Measurements from ENCODE around the gene MVK.

The MVK gene

DNA sequence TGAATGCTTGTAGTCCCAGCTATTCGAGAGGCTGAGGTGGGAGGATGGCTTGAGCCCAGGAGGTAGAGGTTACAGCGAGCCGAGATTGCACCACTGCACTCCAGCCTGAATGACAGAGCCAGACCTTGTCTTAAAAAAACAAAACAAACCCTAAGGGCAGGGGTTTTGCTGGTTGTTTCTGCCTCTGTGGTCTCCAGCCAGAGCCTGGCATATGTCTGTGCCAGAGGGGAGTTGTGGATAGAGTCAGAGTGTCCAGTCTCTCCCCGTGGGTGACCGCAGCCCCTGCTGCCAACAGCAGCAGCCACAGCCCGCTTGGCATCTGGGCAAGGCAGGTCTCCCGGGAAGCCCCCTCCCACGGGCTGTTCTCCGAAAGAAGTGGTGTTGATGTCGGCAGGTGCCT lies 37.6 kb downstream of the MVK start:
- no peak for DNase-seq

DNA sequence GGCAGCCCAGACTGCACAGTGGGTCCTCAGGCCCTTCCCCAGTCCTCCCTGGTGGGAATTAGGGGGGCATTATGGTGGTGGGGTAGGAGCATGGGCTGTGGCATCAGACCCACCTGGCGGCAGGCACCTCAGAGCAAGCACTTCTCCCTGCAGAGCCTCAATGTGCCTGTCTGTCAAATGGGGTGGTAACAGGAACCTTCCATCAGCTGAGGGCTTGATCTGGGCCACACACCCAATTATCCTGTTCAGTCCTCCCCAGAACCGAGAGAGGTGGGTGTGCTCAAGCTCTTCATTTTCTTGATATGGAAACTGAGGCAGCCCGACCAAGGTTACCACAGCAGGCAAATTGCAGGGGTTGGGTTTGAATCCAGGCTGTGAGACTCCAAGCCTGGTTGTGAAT lies 38.4 kb downstream of the MVK start:
- DNase-seq = no peak

DNA sequence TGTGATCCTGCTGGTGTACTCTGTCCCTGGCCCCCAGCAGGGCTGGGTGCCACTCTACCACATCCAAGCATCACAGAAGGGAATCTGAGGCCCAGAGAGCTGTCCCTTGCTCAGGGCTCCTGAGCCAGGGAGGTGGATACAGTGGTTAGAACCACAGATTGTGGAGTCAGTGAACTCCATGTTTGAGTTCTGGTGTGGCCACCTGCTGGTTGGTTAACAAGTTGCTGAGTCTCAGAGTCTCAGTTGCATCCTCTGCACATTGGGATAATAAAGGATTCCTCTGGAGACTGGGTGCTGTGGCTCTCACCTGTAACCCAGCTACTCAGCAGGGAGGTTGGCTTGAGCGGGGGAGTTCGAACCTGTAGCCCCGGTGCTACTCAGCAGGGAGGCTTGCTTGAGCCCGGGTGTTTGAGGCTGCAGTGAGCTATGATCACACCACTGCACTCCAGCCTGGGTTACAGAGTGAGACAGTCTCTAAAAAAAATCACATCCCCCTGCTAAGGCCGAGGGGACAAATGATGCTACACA lies 39.4 kb downstream of the MVK start:
- no peak for DNase-seq

DNA sequence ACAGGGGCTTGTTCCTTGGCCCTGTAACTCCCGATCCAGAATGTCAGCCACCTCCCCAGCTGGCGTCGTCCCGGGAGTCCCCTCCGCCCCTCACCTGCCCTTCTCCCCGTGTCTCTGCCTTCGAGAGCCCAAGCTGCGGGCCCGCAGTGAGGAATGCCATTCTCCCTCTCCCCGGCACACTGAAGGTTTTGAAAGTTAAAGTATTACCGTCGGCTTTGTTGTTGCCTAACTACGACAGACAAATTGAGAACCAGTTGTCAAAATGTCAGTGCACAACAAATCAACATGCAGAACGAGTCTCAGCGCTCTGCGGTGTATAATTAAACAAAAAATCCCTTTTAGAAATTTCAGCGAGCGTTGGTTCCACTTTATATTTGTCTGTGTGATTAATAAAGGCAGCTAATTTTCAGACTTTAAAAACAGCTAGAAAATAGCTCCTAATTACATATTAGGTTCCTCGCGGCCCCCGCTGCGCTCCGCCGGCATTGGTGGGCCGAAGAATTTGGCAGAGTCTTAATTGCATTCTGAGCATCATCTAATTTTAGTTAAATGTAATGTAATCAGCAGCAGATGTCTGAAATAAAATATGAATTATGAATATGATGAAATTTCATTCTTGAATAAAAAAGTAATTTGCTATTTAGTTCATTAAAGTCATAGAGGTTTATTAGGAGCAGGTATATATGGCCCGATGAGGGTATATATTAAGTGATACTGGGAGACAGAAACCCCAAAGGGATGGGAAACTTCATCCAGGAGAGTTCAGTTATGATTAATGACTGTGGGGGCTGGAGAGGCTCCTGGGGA lies 40.3 kb downstream of the MVK start:
- no peak for DNase-seq

DNA sequence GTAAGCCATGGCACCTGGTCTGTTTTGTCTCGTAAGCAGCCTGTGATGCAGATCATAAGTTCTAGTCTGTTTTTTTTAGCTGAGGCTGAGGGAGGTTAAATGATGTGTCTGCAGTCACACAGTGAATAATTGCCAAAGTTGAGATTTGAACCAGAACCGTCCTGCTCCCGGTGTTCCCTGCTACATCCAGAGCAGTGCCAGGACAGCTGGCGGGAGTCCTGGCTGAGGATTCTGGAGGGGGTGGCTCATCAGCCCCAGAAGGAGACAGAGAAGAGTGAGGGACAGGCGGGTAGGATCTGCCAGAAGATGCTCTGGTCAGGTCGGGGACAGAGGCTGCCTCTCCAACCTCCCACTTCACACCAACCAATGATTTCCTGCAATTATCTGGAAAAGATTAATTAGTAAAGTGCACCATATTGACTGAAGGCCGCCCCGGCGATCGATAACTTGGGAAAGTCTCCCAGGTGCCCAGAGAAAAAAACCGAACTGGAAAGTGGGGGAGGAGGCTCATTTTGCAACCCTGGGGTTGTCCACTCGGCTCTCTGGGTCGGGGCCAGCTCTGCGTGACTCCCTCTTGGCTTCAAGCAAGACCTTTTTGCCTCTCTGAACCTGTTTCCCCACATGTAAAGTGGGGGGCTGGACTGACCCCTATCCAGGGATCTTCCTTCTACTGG lies 42.1 kb downstream of the MVK start:
- no peak for DNase-seq

DNA sequence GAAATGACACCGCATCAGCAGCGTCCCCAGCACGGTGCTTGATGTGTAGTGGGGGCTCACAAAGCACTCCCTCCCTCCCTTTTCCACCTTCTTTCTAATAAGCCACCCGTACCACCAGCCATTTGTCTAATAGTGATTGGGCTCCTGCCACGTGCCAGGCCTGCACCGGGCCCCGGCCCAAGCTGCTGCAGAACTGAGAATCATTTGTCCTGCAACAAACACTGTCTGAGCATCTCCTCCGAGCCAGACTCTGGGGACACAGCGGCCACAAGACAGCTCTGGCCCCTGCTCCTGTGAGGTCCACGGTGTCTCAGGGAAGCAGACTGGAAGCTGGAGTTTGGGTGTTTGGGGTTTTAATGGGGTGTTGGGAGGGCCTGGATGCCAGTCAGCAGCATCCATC lies 43.9 kb downstream of the MVK start:
- DNase-seq = no peak

DNA sequence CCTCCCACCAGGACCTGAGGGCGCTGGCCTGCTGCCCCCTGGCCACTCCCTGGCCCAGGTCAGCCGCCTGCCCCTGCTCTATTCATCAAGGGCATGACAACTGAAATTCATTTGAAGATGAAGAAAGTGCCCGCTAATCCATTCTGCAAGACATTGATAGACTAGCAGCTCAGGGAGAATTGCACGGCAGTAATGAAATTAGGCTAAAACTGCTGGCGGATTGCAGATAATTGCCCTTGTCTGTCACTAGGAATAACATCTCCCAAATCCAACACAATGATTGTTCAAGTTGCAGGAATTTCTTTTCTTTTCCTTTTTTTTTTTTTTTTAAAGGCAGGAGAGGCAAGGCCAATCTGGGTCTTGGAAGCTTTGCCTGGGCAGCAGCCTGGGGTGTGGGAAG lies 44.5 kb downstream of the MVK start:
- no peak for DNase-seq

DNA sequence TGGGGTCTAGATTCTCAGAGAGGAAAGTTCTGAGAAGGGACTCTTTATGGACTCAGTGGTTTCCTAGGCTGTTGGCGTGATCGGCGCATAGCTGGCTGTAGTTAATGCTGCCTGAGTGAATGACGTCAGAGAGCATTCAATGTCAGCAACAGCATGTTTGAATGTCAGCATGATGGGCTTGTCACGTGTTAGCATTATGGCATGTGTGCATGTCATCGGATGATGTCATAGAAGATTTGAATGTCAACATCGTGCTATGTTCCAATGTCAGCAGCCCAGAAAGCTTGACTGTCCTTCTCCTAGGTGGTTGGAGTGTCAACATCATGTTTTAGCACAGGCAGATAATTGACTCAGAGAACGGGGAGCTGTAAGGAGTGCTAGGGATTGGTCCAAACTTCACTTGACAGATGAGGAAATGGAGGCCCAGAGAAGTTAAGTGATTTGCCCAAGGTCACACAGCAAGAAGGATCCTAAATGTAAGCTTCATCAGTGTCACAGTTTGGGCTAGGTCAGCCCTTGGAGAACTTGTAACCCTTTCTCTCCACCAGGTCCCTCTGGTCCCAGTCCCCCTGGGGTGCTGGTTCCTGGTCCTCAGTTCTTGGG lies 45.5 kb downstream of the MVK start:
- DNase-seq = no peak

DNA sequence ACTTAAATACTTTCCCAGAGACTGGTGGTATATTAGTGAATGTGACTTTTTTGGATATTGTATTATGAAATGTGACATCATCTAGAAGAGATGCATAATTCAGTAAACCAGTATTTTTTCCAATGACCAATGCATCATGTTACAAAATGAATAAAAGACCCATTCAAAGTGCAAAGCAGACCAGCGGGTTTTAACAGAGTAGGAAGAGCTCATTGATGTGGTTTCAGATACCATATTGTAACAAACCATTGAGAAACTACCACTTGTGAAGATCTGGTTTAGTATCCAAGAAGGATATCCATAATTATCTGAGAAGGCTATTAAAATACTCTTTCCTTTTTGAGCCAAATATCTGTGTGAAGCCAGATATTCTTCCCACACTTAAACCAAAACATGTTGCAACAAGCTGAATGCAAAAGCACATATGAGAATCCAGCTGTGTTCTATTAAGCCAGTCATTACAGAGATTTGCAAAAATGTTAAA lies 47.7 kb downstream of the MVK start:
- no peak for DNase-seq

DNA sequence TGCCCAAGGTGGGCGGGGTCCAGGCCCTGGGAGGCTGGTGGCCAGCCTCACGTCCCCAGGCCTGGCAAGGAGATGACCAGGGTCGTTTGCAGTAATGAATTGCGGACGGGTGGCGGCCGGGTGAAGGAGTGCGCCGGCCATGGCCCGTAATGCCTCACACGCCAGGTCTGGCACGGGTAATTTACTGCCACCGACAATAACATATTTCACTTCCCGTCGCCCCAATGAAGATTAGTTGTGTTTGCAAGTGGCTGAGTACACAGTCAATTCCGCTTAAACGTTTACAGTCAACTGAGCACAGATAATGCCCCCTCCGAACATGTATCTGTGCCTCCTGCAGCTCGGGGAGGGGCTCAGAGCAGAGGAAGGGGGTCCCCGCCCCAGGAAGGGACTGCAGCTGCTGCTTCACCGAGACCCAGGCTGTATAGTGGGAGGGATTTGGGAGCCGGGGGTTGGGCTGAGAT lies 48.3 kb downstream of the MVK start:
- no peak for DNase-seq

DNA sequence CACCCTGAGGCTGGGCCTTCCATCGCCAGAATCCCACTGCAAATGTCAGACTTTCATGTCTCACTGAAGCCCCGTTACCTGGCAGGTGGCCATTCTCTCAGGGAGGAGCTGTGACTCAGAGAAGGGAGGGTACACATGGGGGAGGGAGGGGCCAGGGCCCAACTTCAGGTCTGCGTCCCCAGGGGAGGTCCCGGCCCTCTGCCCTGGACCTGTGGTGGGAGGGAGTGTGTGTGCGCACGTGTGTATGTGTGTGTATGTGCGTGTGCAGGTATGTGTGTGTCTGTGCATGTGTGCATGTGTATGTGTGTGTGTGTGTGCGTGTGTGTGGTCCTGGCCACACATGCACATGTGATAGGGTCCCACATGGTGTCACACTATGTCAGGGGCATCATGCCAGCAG lies 50.9 kb downstream of the MVK start:
- DNase-seq = no peak

DNA sequence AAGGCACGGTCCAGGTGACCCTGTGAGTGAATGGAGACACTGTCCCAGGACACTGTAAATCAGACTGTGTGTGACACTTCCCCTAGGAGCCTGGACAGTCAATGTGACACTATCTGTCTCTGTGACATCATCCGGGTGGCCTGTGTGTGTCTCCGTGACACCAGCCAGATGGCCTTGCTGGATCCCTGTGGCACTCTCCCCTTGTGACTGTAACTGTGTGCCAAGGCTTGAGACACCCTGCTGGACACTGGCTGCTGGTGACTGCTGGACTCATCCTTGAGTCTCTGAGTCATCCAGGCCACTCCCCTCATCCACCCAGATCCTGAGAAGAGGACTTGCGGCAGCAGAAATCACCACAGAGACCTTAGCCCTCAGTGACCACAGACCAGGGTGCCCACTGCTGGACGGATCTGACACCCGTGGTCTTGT lies 51.6 kb downstream of the MVK start:
- DNase-seq = no peak

DNA sequence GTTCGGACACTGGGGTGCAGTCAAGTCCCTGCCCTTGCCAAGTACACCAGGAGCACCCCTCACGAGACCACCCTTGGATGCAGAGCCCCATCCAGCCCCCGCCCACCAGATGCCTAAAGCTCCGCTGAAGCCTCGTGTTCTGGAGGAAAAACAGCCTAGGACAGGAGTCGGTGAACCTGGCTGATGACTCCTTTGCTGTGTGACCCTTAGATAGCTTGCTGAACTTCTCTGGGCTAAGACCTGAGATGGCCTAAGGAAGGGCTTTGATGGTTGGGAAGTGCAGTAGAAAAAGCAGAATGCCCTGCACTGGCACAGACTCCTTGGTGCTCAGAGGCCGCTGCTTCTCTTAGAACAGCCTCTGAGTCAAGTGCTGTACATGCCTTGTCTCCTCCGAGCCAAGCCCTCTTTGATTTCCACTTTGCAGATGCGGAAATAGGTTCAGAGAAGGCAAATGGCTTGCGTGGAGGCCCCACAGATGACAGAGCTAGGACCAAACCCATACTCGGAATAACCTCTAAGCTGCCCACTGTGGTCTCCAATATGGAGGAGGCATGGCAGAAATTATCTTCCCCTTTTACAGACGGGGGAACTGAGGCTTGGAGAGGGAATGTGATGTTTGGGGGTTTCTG lies 52.3 kb downstream of the MVK start:
- no peak for DNase-seq

DNA sequence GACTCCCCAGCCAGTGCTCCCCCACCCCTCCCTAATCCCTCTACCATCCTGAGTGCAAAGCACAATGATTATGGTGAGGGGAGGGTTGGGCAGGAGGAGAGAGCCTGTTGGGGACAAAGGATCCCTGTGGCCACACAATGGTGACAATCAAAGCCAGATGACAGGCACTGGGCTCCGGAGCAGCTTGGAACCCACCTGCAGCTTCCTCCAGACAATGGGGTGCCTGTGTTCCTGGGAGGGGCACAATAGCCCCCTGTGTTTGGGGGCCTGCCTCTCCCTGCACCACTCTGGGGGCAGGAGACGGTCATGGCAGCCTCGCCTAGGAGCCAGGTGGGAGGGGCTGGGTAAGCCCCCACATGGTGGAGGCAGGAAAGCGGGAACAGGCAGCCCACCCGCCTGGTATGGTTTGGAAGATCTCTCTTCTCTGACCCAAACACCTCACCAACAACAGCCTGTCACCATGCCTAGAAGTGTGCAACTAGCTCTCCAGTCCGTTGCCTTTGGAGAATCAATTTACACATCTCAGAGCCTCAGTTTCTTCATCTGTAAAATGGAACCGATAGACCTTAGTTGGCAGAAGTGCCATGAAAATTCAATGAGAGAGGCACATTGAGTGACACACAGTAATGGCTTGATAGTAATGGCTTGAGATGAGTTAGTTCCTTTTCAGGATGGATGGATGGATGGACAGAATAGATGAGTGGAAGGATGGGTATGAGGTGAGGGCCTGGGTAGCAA lies 53.0 kb downstream of the MVK start:
- no peak for DNase-seq

DNA sequence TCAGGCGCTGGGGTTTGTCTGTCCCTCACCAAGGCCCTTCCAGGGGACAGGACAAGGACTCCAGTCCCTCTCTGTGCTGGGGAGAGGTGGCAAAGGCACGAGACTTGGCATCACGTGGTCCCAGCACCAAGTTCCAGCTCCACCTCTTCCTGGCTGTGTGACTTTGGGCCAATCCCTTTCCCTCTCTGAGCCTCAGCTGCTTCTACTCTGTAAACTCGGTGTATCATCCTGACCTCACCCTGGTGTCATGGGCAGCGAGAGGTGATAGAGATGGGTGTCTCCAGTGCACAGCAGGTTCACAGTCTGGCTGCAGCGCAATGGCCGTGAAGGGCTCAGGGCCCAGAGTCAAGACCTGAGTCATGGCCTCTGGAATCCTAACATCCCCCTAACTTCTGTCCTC lies 54.0 kb downstream of the MVK start:
- no peak for DNase-seq

DNA sequence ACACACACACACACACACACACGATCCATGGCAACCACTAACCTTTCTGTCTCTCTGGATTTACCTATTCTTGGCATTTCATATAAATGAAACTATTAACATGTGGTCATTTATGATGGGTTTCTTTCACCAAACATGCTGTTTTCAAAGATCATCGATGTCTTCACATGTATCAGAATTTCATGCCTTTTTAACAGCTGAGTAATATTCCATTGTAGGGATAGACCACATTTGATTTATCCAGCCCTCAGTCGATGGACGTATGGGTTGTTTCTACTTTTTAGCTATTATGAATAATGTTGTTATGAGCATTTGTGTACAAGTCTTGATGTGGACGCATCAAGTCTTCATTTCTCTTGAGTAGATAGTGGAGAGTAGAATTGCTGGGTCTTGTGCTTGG lies 56.5 kb downstream of the MVK start:
- DNase-seq = no peak

DNA sequence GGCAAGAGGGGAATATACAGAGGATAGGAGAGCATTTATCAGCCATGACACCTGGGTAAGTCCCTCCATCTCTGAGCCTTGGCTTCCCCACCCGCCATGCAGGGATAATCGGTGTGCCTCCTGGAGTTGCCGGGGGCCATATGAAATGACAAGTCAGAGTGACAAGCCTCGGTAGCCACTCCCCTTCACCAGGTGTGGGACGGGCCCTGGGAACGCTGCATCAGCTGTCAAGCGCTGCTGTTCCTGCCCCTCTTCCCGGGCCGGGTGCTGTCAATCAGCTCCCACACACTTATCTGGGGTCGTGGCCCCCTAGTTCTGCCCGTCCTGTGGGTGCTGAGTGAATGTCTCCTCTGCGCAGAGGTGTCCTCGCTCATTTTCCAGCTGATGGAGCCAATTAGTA lies 57.2 kb downstream of the MVK start:
- DNase-seq = no peak

DNA sequence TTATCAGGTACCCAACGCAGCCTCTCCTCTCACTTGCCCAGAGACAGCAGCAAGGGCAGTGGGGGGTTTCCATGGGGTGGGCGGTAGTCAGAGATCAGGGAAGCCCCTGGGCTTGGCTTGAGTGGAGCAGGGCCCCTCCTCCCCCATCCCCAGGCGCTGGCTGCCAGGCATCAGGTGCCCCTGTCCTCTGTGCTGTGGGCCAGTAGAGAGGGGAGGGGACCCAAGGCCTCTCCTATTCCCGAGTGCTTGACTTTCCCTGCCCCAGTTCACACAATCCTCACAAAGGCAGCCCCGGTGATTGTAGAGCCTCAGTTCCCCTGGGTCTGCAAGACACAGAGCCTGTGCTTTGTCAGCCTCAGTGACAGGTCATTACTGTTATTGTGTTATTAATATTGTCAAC lies 57.7 kb downstream of the MVK start:
- DNase-seq = no peak

DNA sequence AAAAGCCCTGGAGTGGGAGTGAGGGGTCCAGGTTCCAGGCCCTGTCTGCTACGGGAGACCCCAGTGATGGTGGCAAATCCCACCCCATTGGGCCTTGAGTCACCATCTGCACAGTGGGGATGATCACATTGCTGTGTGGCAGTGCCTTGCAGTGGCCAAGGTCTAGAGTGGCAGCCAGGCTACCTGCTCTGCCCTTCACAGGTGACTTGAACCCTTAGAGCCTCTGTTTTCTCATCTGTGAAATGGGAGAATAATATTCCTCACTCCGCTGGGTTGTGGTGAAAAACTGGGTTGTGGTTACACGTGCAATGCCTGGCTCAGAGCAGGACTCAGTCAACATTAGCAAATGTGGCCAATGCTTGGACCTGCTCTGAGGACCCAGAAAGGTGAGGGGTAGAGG lies 58.2 kb downstream of the MVK start:
- no peak for DNase-seq

DNA sequence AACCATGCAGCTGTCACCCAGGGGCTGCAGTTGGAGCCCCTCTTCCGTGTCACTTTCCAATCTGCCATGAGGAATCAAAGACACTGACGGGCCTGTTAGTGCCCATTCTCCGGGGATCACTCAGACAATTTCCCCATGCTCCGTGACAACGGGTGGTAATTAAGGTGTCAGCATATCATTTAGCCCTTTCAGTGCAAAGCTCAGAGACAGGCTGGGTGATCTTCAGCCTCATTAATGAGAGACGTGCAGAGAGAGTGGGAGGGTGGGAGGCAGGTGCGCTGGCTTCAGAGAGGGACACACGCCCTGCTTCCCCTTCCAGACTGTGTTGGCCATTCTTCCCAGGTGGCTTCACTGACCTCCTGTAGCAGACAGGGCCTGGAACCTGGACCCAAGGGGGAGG lies 58.7 kb downstream of the MVK start:
- no peak for DNase-seq

DNA sequence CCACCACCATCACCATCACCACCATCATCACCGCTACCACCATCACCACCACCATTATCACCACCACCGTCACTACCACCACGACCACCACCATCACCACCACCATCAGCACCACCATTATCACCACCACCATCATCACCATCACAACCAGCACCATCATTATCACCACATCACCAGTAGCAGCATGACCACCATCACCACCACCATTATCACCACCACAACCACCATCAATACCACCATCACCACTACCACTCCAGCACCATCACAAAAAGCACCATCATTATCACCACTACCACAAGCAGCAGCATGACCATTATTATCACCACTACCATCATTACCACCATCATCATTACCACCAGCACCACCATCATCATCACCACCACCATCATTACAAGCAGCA lies 62.1 kb downstream of the MVK start:
- no peak for DNase-seq

DNA sequence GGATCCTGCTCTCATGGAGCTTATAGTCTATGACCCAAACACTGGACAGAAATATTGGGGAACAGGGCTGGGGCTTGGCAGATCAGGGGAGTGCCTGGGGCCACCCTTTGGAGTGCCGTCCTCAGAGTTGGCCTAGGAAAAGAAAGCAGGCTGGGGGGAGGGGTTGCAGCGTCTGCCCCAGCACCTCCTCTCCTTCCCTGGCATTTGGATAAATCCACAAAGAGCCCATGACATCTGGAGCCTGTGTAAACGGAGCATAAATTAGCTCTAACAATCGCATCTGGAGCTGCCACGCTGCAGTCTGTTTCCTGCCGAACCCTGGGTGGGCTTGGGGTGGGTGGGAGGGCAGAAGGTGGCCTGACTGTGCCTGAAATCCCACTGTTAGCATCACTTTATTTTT lies 63.8 kb downstream of the MVK start:
- no peak for DNase-seq

DNA sequence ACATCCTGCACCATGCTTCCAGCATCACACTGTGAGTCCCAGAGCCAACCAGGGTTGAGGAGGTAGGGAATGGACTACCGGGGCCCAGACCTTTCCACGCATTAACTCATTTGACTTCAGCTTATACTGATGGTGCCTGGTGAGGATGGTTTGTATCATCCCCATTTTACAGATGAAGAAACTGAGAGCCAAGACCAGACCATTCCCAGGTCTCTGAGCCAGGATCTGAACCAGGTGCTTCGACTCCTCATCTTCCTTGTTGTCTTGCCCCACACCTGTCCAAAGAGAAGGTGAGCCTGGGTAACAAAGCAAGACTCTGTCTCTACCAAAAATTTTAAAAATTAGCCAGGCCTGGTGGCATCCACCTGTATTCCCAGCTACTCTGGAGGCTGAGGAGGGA lies 64.4 kb downstream of the MVK start:
- DNase-seq = no peak
